Loucy (cell line): ENCODE data around the gene ABTB2.
A peak's percentile ranks its signal among the peaks of the same experiment; 100 is the strongest.

ENCODE experiments used
- H2AFZ ChIP-seq: fragments of 200-600 bp; sonication (generic); 2 replicates; pipeline ENCODE4 v1.6.0; 2016; ENCODE audit warnings: antibody characterized with exemption, mild to moderate bottlenecking, low read length, moderate library complexity
- H3F3A ChIP-seq: fragments of 200-600 bp; 2 replicates; pipeline ENCODE4 v1.6.0; 2016; ENCODE audit warnings: antibody characterized with exemption, low read depth, mild to moderate bottlenecking
- H3K27me3 ChIP-seq: fragments of 200-600 bp; sonication (generic); 2 replicates; pipeline ENCODE4 v1.6.1; 2014; ENCODE audit warnings: low read length, mild to moderate bottlenecking; ENCODE audit not compliant: insufficient read depth, poor library complexity, severe bottlenecking
- H3K36me3 ChIP-seq: fragments of 200-600 bp; sonication (generic); 2 replicates; pipeline ENCODE4 v1.6.1; 2016; ENCODE audit warnings: low read length; ENCODE audit not compliant: insufficient read depth
- H3K4me1 ChIP-seq: fragments of 200-600 bp; sonication (generic); 2 replicates; pipeline ENCODE4 v1.5.1; 2014; ENCODE audit warnings: low read length, mild to moderate bottlenecking; ENCODE audit not compliant: insufficient read depth, poor library complexity, severe bottlenecking
- H3K4me2 ChIP-seq: fragments of 200-600 bp; sonication (generic); 2 replicates; pipeline ENCODE4 v1.6.0; 2014; ENCODE audit warnings: antibody characterized with exemption, low read length, low read depth, mild to moderate bottlenecking; ENCODE audit not compliant: poor library complexity, severe bottlenecking
- H3K4me3 ChIP-seq: fragments of 200-600 bp; sonication (generic); 2 replicates; pipeline ENCODE4 v1.5.1; 2014; ENCODE audit warnings: low read length, mild to moderate bottlenecking, mixed read lengths; ENCODE audit not compliant: poor library complexity, severe bottlenecking
- H3K79me2 ChIP-seq: fragments of 200-600 bp; sonication (generic); 2 replicates; pipeline ENCODE4 v1.6.1; 2014; ENCODE audit warnings: low read length; ENCODE audit not compliant: insufficient read depth
- H3K9ac ChIP-seq: fragments of 200-600 bp; sonication (generic); 2 replicates; pipeline ENCODE4 v1.6.0; 2014; ENCODE audit warnings: mild to moderate bottlenecking, low read depth, low read length, moderate library complexity; ENCODE audit not compliant: poor library complexity, severe bottlenecking
- H3K9me2 ChIP-seq: fragments of 200-600 bp; sonication (generic); replicated peaks from 2 replicates; pipeline ENCODE4 v1.6.1; 2016; ENCODE audit warnings: low read depth, low read length, mixed read lengths
- H3K9me3 ChIP-seq: fragments of 200-600 bp; sonication (generic); 2 replicates; pipeline ENCODE4 v1.6.1; 2014; ENCODE audit warnings: mild to moderate bottlenecking, antibody characterized with exemption, low read length, low read depth; ENCODE audit not compliant: insufficient read depth
- H4K20me1 ChIP-seq: fragments of 200-600 bp; sonication (generic); 2 replicates; pipeline ENCODE4 v1.6.0; 2014; ENCODE audit warnings: antibody characterized with exemption, low read length, mild to moderate bottlenecking; ENCODE audit not compliant: insufficient read depth, poor library complexity, severe bottlenecking
- EZH2phosphoT487 ChIP-seq: fragments of 200-600 bp; IDR thresholded peaks from 2 replicates; pipeline ENCODE4 v1.6.1; 2018; ENCODE audit warnings: antibody characterized with exemption, mild to moderate bottlenecking, moderate library complexity, borderline replicate concordance
- TF ChIP-seq, protein P1 (sequence below): fragments of 200-600 bp; sonication (generic); conservative IDR thresholded peaks from 2 replicates; pipeline ENCODE4 v1.5.1; 2014; ENCODE audit warnings: mild to moderate bottlenecking, antibody characterized with exemption, low read length

The ABTB2 gene

DNA sequence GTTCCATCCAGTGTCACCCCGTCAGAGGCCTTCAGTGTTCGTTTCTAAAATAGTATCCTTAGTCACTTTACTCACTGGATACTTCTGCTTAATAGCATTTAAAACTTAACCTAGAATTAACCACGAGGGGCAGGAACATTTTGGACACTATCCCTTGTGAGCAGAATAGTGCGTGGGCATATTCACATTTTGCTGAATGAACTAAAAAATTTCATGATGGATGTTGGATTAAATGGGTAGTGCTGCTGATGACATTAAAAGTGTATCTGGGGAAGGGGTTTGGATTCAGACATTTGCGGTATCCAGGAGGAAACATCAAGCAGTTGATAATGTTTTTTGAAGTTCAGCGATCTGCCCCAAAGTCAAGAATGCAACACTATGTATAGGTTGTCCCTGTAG, 253.1 kb downstream of the ABTB2 start:
- H3K9me2 ChIP-seq: no peaks in the 10 kb centered on the region
- no peaks in the 10 kb centered on the region for H4K20me1 ChIP-seq
- TF ChIP-seq, protein P1, sequence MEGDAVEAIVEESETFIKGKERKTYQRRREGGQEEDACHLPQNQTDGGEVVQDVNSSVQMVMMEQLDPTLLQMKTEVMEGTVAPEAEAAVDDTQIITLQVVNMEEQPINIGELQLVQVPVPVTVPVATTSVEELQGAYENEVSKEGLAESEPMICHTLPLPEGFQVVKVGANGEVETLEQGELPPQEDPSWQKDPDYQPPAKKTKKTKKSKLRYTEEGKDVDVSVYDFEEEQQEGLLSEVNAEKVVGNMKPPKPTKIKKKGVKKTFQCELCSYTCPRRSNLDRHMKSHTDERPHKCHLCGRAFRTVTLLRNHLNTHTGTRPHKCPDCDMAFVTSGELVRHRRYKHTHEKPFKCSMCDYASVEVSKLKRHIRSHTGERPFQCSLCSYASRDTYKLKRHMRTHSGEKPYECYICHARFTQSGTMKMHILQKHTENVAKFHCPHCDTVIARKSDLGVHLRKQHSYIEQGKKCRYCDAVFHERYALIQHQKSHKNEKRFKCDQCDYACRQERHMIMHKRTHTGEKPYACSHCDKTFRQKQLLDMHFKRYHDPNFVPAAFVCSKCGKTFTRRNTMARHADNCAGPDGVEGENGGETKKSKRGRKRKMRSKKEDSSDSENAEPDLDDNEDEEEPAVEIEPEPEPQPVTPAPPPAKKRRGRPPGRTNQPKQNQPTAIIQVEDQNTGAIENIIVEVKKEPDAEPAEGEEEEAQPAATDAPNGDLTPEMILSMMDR: no peak
- no peak for TF ChIP-seq EZH2phosphoT487
- no peaks in the 10 kb centered on the region for H3K27me3 ChIP-seq
- peaks cover 33% of the 10 kb centered on the region for H3K79me2 ChIP-seq
- peak overlapping the region; percentile 76 for H3K9ac ChIP-seq
- H3F3A ChIP-seq: peaks cover 9% of the 10 kb centered on the region; the same call in 1 of the 2 replicates
- peak overlapping the region; percentile 77 for H3K4me2 ChIP-seq
- peak overlapping the region; percentile 82 for H3K4me3 ChIP-seq
- peak overlapping the region; percentile 39; the same call in 1 of the 2 replicates for H2AFZ ChIP-seq
- H3K36me3 ChIP-seq: peaks cover 33% of the 10 kb centered on the region
- H3K4me1 ChIP-seq: peaks cover 16% of the 10 kb centered on the region
- H3K9me3 ChIP-seq: no peaks in the 10 kb centered on the region
